NCI-H1092 treated with DMSO at 0.1 percent for 48 hours (cell line): ENCODE measurements around the gene PDK4.

Experiments
- DNase-seq: peaks from one replicate; lab custom pipeline; 2025; lab: John Stamatoyannopoulos, UW

Gene PDK4

DNA sequence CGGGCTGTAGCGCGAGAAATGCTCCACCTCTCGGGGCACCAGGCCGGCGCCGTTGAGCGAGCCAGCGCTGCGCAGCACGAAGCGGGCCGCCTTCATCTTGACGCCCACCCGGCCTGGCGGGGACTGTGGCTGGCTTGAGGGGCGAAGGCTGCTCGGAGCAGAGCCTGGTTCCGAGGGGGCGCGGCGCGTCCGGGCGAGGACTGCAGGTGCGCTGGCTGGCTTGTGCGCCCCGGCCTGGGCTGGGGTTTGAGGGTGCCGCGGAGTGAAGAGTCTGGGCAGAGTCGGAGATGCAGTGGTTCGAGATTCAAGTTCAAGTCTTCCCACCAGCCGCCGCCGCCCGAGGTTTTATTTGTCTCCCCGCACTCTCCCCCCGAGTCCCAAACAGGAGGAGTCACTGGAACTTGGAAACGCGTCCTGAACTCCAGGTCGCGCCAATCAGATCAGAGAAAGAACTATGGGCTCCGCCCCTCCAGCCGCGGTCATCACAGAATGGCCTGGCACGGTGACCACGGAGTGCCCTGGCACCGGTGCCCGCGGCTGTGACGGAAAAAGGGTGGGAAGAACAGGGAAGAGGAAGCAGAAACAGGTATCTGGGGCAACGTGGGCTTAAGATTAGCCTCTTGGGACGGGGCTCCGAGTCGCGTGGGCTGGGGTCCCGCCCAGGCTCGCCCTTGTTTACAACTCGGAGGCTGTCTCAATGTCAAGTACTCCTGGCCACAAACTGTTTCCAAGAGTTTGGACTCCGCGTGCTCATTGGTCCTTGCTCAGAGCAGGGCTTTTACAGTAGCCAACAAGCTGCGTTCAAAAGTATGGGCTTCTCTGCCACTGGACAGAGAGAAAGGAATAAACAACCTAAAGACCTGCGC lies at the start of gene PDK4:
Gene PDK4 (minus strand): TSS at position 319 of the 866 bp plus-strand sequence. CDS start 223 bp downstream, at position 96.
- DNase-seq = no peak

DNA sequence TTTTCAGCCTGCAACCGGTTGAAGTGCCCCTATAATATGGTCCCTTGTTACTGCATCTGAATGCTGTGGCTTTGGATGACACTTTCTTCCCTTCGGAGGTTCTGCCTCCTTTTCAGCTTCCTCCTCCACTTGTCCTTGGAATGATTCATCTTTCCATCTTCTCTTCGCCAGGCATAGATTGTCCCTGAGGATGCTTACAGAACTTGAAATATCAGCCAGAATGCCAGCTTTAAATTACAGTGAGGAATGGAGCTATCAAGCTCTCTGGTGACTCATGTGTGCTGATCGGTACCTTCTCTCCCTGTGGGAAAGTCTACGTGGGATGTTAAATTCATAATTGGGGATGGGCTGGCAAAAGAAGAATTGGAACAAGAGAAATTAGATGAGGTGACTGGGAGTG lies 45.9 kb upstream of the PDK4 start:
- DNase-seq = no peak

DNA sequence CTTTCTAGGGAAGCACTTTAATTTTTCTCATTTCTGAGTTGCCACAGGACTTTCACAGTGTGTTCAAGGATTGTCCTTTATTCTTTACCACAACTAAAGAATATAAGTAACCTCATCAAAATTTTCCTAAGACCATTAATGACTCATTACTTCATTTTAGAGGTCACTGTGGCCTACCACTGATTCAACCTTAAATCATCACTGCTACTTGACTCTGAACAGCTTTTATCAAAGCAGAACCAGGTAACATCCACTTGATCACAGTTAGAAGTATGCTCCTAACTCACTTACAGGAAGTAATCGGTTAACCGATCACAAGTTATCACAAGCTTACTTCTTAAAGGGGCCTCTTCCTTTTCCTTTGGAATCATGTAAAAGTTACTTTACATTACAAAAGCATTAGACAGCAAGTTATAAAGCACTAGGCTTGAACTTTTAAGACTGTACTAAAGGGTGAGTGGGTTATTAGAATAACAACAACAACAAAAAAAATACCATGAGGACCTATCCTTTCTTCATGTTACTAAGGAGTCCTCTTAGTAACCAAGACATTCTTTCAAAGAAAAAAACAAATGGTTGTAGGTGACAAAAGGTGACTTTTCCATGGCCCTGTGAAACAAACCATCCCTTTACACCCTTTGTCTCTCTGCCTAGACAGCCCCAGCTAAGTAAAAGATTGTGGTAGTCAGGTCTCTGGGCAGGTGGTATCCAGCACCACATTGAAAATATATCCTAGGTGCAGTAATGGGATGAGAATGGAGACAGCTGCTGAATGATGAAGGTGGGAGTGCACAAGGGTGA lies 40.0 kb upstream of the PDK4 start:
- no peak for DNase-seq

DNA sequence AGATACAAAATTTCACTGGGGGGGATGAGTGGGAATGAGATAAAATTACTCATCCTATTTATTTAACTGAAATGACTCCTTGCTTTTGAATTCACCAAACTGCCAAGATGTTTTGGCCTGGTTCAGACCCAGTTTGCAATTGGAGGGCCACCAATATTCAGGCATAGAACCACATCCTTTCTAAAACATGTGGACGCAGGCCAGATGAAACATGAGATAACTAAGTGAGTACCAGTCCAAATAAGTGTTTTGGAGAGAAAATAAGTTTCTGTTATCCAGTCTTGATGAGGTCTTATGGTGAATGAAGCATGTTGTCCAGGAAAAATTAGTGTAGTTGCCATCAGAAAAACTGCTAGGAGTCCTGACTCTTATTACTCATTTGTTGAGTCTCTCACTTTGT lies 36.3 kb upstream of the PDK4 start:
- no peak for DNase-seq

DNA sequence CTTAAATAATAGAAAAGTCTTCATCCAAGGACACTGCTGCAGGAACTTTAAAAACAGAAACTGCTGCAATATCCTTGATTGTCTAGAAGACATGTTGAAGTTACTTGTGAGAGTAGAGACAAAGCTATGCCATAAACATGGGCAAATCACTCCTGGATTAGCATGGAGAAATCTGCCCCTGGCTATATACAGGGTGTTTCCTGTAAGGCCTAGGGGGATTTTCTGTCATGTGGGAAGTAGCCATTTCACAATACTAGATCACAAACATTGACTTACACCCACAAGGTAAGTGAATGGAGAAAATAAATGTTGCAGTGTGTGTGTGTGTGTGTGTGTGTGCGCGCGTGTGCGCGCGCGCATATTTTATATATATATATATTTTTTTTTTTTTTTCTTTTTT lies 35.2 kb upstream of the PDK4 start:
- no peak for DNase-seq

DNA sequence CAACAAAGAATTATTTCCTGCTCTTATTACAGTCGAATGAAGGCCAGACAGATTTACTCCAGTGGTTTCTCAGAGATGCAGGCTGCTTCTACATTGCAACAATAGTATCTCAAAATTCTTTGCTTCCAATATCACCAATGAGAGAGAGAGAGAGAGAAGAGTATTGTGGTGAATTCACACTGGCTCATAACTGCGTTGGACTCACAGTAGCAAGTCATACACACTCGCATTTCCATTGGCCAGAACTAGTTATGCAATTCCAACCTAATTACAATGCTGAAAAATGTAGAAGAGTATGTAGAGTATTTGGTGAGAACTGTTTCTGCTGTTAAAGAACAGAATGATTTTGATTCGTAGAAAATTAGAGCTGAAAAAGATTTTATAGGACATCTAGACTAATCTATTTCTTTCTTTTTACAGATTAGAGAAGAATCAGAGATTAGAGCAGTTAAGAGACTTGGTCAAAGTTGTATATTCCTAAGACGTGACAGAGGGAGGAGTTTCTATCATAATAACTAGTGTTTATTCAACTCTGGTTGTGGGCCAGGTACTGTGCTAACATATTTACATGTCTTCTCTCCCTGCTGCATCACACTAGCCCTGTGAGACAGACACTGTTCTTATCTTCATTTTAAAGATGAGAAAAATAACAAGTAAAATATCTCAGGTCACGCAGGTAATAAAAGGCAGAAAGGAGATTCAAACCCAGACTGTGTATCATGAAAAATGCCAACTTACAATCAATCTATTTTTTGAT lies 34.6 kb upstream of the PDK4 start:
- DNase-seq = no peak

DNA sequence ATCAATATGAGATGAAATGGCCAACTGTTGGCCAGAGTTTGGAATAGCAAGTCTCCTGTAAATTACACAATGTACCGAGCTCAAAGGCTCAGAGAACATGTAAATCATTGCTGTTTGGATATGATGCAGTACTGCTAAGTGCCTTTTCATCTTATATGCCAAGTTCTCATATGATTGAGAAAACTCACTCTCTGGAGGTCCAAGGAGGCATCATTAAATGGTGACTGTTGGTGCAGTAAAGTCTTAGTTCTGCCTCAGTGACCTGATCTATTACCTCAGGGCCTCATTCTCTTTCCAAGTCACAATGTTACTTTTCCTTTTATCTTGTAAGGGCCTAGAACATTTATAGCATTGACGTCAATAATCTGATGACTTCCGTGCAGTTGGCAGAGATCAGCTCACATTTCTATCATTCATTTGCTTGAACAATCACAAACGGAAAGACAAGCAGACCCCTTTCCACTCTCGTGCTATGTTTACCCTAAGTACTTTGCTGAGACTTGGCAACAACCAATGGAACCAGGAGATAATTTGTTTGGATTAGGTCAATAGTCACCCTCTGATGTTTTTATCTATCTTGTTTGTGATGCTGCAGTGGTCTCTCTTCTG lies 32.6 kb upstream of the PDK4 start:
- DNase-seq = peak; percentile 88

DNA sequence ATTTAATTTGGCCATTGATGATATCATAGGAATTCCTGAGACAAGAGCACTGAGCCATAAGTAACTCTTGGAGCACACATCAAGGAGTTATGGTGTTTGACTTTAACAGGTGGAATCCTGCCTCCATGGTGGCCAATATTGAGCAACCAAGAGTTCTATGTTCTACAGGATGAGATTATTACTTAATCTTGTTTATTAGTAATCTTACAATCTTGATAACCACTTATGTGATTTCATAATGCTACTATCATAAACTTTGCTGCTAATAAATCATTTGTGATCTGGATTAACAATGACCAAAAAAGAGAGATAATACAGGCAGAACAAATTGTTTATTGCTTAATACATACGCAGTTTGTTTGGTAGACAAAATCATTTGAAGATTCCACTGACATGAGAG lies 27.5 kb upstream of the PDK4 start:
- DNase-seq = no peak

DNA sequence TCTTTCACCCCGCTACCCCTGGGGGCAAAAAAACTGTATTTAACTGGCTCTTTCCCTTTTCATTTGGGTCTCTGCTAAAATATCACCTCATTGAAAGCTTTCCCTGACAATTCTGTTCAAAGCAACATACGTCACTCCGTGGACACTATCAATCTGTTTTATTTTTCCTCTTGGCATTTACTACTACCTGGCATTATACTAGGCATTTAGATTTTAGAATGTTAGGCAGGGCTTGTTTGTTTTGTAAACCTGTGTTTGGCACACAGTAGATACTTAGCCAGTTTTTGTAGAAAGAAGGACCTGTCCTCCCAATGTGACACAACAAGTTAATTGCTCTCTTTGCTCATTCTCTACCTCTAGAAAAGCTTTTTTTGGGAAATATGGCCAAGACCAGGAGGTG lies 26.5 kb upstream of the PDK4 start:
- no peak for DNase-seq

DNA sequence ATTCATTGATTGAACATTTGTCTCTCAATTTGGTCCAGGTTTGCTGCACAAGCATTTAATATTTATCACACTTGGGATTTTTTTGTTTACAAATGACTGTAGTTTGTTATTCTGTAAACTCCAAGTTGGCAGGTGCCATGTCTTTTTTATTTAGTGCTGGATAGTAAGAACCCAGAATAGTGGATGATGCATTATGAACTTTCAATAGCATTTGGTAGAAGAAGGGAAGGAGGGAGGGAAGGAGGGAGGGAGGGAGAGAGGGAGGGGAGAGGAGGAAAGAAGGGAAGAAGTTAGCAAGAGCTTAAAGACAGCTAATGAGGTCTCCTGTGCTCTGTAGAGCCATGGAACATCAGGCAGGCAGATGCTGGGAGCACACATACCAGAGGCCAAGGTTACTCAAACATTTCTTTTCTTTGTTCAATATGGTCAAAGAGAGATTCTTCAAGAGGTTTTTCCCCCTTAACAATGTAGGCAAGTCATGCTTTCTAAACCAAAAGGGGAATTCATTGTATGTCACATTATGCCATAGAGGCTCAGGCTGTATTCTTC lies 25.8 kb upstream of the PDK4 start:
- DNase-seq = no peak

DNA sequence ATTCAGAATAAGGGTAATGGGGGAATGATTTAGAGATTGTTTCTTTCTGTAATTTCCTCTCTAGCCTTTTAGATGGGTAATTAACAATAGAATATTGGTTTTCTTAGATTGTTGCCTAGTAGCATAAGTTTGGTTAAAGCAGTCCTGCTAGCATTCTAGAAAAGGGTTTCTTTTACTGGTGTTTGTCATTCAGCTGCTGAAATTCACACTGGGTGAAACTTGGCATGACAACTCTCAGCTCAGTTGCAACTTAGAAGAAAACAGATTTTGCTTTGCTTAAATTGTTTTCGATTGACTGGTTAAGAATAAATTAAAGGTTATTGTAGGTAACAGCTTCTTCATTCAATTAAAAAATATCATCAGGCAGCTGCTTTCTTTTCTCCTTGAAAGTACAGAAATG lies 25.1 kb upstream of the PDK4 start:
- DNase-seq = no peak

DNA sequence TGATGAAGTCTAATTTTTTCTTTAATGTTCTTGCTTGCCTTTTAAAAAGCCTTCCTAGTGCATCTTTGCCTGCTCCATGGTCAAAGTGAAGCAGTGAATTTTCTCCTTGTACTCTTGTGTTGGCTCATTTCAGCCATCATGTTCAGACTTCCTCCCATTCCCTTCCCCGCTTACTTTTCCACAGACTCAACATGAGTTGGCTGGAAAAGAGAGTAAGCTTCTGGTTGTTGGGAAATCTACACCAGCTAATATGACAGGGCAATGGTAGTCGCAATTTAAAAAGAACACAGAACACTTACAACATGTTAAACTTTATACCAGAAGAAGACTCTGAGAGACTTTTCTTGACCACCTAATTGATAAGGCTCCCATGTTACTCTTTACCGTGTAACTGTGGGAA lies 24.3 kb upstream of the PDK4 start:
- no peak for DNase-seq

DNA sequence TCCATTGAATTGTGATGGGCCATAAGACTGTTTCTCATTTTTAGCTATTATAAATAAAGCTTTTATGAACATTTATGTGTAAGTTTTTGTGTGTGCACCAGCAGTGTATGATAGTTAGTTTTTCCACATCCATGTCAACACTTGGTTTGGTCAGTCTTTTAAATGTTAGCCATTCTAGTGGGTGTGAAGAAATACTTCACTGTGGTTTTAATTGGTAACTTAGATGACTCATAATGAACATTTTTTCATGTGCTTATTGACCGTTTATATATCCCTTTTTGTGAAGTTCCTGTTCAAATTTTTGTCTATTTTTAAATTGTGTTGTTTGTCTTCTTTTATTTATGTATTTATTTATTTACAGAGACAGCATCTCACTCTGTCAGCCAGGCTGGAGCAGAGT lies 23.6 kb upstream of the PDK4 start:
- no peak for DNase-seq

DNA sequence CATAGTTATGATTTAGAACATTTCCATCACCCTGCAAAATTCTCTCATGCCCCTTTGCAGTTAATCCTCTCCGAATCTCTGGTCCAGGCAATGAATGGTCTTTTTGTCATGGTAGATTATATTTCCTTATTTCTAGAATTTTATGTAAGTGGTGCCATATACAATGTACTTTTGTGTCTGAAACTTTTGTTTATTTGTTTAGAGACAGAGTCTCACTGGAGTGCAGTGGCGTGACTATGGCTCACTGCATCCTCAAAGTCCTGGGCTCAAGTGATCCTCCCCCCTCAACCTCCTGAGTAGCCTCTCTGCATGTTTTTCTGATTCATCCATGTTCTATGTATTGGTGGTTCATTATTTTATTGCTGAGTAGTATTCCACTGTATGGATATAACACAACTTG lies 23.2 kb upstream of the PDK4 start:
- DNase-seq = no peak

DNA sequence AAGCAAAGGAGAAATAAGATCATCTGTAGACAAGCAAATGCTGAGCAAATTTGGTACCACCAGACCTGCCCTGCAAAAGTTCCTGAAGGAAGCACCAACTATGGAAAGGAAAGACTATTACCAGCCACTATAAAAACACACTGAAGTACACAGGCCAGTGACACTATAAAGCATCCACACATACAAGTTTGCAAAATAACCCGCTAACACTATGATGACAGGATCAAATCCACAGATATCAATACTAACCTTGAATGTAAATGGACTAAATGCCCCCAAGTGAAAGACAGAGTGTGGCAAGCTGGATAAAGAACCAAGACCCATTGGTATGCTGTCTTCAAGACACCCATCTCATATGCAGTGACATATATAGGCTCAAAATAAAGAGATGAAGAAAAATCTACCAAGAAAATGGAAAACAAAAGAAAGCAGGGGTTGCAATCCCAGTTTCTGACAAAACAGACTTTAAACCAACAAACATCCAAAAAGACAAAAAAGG lies 18.2 kb upstream of the PDK4 start:
- DNase-seq = no peak

DNA sequence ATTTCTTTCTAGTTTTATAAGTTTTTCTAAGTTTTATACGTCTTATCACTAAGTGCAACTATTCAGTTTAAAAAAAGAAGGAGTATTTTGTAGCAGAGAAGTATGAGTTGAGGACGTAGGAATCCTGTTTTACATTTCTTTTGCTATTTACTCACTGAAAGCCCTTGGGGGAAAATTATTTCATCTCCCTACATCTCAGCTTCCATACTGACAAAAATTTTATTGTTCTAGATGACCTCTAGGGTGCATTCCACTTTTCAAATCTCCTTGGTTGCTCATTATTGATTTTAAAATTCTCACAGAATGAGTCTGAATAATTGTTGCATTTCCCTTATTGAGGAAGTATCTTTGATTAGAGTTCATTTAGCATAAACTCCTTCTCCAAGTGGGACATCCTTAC lies 14.9 kb upstream of the PDK4 start:
- no peak for DNase-seq

DNA sequence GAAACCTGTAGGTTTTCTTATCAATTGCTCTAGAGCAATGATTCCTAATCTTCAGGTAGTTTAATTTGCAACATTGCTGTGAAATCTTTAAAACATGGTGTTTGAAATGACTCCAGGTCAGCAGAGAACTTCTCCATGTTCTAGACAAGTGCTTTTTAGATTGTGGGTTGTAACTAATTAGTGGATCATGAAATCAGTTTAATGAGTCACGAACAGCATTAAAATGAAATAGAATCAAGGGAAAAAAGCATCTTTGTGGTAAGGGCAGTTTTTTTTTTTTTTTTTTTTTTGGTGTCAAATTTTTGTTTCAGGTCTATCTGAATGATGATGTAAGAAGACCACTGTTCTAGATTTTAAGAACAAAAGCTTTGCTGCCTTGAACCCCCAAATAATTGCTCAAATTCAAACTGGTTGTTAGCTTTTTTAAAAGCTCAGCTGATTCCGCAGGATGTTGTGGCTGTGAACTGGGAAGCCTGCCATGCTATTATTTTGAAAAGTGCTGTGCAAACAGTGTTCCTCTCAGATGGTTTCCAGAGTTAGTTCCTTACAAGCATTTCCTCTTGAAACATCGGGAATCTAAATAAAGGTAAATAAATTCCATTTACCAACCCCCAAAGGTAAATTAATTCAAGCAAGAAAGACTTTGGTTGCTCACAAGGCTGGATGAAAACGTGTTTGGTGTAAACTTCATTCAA lies 13.1 kb upstream of the PDK4 start:
- DNase-seq = peak; percentile 92

DNA sequence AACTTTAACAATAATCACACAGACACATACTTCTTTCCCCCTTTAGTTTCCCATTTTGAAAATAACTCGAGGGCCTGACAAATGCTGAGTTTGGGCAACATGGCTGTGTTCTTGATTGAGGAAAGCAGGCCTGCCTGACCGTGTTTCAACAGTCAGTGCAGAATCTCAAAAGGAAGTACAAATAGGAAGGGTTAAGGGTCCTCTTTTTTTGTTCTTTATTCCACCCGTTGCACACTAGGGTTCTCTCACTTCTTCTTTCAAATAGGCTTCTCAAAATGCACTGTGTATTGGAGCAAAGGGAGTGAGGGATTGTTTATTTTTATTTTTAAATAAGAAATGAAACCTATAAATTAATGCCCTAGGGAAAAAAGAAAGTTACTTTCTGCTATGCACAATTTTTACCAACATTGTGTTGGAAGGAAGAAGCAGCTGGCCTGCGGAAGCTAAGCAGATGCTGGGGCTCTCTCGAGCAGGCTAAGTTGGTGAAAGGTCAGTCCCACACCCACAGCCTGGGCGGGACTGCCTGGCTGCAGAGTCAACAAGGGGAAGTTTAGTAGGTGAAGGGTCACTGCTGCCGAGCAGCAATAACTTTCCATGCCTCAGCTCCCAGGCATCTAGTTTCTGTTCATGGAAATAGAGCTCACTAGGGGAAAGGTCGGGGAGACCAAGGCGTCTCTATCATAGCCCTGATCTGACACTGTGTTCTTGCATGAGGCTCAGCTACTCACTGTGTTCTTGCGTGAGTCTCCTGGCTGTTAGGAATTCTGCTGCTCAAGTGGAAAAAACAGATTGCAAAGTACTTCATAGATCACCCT lies 12.2 kb upstream of the PDK4 start:
- DNase-seq = no peak

DNA sequence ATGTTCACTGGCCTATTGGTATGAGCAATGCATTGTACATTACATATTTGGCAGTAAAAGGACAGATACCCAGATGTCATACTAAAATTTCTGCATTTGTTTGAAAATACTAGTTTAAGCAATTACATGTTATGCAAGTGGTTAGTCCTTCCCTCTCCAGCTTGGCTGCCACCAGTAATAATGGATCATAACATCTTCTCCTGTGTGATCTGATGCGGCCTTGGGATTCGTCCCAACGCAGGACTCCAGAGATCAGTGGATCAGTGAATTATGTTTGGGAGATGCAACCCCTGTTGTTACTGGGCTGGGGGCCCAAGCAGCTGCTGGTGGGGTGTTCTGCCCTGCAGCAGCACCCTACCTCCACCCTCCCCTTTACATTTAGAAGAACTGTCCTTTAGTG lies 11.2 kb upstream of the PDK4 start:
- no peak for DNase-seq

DNA sequence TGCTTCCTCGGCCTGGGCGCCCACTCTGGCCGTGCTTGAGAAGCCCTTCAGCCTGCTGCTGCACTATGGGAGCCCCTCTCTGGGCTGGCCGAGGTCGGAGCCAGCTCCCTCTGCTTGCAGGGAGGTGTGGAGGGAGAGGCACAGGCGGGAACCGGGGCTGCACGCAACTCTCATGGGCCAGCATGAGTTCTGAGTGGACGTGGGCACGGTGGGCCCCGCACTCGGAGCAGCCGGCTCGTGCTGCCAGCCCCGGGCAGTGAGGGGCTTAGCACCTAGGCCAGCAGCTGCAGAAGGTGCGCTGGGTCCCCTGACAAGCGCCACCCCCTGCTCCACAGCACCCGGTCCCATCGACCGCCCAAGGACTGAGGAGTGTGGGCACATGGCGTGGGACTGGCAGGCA lies 9.0 kb upstream of the PDK4 start:
- no peak for DNase-seq
